Stimulated activated CD8-positive, alpha-beta memory T cell treated with anti-CD3 and anti-CD28 coated beads, Interleukin-4, amount 100 ng/mL, for 4 hours (primary cell): Measurements from ENCODE around the gene TDRD12.
"Not testable (repeated sequence)": the region's sequence is repeated elsewhere in the genome, so short reads cannot be mapped to it uniquely, and the experiment has no call there.

ENCODE experiments used
- DNase-seq, 2 donors: peaks; one replicate each; pipeline ENCODE4 v3.0.0-alpha.2; 2020; ENCODE audit warnings: low read depth in 2 of 2, low spot score in 1 of 2

Gene TDRD12

DNA sequence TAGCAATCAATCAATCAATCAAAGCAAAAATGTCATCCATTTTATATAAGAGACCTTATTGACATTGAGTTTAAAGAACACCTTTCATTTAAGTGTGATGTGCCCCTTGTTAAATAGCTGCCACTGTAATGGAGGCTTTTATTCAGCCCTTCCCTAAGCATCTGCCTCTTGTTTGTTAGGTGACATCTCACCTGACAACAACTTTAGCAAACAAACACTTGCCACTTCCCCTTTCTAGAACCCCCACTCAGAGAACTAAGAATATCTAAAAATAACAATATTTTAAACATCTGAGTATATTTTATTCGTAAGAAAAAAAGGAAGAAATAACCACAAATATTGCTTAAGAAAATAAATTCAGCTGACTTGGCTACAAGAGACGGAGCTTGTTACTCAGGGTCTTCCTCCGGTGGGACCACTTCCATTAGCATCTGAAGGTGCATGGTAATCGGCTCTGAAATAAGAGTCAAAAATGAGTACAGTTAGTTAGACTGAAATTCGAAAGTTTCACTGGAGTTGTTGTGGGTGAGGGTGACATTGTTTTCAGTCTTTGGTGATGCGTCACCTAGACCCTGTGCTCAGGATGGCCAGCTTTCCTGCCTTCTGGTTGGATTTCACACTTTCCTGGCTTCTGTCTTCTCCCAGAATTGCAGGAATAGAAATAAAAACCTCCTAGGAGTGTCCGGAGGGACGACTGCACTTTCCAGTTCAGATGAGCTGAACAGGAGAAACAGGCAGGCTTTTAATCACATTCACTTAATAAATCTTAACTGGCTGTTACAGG lies 110.9 kb downstream of the TDRD12 start:
- no peak for DNase-seq

DNA sequence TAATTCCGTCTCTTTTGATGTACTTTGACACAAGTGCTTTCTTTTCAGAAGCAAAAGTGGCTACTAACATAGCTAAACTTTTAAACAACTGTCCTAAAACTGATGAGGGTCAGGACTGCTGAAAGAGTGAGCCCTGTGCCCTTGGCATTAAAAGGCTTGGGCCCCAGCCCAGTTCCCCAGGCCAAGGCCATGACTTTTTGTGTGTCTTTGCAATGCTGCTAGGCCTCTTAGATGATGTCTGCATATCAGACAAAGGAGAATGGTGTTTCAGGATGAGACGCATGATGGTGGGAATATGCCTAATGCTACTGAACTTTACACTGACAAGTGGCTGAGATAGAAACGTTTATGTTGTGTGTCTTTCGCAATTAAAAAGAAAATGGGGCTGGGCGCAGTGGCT lies 112.0 kb downstream of the TDRD12 start:
- no peak for DNase-seq

DNA sequence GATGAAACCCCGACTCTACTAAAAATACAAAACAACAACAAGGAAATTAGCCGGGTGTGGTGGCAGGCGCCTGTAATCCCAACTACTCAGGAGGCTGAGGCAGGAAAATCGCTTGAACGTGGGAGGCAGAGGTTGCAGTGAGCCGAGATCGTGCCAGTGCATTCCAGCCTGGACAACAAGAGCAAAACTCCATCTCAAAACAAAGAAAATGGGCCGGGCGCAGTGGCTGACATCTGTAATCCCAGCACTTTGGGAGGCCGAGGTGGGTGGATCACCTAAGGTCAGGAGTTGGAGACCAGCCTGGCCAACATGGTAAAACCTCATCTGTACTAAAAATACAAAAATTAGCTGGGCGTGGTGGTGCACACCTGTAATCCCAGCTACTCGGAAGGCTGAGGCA lies 112.5 kb downstream of the TDRD12 start:
- not testable (repeated sequence) for DNase-seq

DNA sequence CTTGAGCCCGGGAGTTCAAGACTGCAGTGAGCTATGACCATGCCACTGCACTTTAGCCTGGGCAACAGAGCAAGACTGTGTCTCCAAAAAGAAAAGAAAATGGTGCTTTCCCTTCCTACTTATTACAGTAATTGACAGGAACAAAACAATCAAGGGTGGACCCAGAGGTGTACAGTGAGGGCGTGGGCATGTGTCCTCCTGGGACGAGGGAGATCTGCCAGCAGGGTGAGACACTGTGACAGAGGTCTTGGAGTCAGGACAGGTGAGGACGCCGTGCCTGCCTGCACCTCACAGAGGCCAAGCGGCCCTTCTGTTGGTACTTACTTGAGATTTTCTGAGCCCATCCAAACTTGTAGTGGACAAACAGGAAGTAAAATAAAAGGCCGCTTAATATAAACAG lies 113.3 kb downstream of the TDRD12 start:
- not testable (repeated sequence) for DNase-seq

DNA sequence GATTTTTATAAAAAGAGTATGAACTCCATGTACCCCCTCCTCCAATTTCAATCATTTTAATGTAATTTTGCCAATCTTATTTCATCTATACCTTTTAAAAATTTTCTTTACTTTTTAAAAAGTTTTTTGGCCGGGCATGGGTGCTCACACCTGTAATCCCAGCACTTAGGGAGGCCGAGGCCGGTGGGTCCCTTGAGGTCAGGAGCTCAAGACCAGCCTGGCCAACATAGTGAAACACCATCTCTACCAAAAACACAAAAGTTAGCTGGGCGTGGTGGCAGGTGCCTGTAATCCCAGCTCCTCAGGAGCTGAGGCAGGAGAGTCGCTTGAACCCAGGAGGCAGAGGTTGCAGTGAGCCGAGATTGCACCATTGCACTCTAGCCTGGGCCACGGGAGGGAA lies 113.8 kb downstream of the TDRD12 start:
- DNase-seq: not testable (repeated sequence)

DNA sequence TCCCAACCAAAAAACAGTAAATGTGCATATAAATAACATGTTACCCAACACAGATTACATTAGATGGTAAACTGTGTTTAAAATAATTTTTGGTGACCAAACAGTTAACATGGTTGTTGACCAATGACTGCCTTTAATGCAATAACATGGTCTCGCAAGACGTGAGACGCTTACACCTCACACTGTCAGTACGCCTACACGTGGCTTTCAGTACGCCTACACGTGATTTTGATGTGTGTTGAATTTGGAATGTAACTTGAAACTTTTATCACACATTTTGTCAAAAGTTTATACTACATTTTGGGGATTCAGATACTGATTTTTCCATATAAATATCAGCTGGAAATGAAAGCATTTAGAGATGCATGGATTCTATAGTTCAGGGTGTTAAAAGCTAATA lies 118.0 kb downstream of the TDRD12 start:
- no peak for DNase-seq

DNA sequence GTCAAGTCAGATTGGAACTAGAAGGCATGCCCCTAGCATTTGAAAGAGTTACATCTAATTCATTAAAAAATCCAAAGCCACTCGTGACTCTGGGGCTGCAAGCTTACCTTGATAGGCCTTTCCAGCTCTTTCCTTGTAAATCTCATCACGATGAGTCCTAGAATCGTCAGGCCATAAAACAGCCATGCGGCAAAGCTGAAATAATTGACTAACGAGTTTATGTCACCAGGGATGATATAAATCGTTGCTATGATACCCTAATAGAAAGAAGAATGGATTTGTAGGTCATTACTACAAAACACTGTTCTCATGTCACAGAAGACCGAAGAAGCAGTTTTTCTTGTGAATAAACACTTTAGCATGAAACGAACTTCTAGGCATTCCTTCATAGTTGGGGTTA lies 122.5 kb downstream of the TDRD12 start:
- no peak for DNase-seq

DNA sequence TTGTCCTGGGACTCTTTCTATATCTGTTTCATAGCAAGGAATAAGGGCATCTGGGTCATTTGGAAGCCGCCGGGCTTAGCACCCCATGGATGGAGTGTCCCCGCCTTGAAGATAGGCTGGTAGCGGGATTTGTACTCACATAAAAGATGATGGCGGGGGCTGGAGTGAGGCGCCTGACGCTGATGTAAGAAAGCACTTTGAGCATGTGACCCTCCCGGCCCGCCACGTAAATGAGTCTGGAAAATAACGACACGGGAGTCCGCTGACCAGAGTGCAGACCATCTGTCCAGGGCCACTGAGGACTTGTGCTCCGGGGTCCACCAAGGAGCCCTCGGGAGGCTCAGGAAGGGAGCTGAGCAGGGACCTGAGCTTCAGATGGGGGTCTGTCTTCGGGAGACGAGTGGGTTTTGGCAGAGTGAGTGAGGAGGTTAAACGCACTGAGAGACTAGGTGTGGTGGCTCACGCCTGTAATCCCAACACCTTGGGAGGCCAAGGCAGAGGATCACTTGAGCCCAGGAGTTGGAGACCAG lies 124.2 kb downstream of the TDRD12 start:
- no peak for DNase-seq

DNA sequence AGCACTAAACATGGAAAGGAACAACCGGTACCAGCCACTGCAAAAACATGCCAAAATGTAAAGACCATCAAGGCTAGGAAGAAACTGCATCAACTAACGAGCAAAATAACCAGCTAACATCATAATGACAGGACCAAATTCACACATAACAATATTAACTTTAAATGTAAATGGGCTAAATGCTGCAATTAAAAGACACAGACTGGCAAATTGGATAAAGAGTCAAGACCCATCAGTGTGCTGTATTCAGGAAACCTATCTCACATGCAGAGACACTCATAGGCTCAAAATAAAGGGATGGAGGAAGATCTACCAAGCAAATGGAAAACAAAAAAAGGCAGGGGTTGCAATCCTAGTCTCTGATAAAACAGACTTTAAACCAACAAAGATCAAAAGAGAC lies 128.5 kb downstream of the TDRD12 start:
- not testable (repeated sequence) for DNase-seq

DNA sequence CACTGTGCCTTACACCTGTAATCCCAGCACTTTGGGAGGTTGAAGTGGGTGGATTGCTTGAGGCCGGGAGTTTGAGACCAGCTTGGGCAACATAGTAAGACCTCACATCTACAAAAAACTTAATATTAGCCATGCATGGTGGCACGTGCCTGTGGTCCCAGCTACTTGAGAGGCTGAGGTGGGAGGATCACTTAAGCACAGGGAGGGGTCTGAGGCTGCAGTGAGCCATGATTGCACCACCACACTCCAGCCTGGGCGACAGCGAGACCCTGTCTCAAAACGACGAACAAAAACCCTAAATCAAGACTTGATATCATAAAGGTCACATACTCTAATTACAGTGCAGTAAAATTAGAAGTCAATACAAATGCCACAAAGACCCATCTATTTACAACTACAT lies 132.6 kb downstream of the TDRD12 start:
- DNase-seq: no peak

DNA sequence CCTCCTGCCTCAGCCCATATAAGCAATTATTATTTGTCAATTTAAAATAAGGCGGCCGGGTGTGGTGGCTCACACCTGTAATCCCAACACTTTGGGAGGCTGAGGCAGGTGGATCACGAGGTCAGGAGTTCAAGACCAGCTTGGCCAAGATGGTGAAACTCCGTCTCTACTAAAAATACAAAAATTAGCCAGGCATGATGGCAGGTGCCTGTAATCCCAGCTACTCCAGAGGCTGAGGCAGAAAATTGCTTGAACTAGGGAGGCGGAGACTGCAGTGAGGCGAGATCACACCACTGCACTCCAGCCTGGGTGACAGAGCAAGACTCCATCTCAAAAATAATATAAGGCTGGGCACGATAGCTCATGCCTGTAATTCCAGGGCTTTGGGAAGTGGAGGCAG lies 137.3 kb downstream of the TDRD12 start:
- not testable (repeated sequence) for DNase-seq

DNA sequence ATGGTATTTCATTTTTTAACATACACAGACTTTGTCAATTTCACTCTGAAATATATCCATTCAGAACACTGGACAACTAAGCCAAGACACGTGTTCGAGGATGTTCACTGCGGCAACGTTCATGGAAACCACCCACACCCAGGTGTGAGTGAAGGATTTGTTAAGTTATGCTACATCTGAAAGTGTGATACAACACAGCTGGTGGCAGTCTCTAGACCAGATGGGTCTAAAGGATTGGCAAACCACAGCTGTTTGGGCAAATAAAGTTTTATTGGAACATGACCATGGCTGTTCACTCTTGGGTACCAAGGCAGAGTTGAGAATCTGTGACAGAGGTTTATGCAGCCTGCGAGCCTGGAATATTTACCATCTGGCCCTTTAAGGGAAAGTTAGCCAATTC lies 138.0 kb downstream of the TDRD12 start:
- DNase-seq: no peak

DNA sequence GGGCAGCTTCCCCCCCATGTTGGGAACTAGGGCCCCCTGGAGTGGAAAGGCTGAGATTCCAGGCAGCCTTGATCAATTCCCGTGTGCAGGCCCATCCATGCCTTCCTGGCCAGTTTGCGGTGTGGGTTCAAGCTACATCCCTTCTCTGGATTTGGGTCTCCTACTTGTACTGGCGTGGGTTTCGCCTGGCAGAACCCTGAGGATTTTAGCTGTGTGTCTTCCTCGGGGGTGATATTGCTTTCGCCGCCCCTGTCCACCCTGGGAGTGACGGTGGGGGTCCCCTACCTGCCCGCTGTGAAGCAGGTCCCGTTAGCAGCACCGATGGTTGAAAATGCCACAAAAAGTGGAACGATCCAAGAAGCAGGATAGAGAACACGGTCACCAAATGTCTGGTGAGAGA lies 138.6 kb downstream of the TDRD12 start:
- DNase-seq: no peak

DNA sequence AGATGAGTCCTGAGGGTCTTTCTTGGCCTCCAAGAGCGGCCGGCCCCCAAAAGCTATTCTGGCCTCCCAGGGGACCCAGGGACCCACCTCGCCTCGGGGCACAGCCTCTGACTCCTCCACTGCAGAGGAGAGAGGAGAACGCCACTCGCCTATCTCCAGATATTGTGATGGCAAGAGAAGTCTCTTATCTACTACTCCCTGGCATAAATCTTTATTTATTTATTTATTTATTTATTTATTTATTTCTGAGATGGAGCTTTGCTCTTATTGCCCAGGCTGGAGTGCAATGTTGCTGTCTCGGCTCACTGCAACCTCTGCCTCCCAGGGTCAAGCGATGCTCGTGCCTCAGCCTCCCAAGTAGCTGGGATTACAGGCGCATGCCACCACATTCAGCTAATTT lies 139.0 kb downstream of the TDRD12 start:
- no peak for DNase-seq

DNA sequence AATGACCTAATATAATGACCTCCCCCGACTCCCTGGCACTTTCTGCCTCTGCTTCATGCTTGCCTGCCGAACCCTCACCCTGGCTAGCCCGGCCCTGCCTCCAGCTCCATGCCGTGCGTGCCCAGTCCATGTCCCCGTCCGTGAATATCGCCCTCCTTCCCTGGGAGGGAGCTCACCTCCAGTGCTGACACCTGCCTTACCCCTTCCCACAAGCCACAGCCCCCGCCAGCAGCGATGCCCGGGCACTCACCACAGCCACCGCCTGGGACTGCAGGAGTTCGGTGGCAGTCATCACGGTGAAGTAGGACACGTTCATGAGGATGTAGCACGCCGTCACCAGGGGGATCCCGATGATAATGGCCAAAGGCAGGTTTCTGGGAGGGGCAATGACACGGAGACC lies 140.0 kb downstream of the TDRD12 start:
- no peak for DNase-seq

DNA sequence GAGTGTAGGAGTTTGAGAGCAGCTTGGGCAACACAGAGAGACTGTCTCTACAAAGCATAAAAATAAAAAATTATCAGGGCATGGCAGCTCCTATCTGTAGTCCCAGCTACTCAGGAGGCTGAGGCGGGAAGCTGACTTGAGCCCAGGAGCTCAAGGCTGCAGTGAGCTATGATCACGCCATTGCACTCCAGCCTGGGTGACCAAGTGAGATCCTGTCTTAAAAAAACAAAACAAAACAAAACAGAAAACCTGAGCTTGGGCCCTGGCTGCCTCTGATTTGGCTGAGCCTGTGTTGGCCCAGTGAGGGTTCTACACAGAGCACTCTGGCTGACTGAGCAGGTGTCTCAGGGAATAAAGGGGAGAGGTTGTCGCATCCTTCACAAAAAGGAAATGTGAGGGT lies 142.0 kb downstream of the TDRD12 start:
- DNase-seq: no peak

DNA sequence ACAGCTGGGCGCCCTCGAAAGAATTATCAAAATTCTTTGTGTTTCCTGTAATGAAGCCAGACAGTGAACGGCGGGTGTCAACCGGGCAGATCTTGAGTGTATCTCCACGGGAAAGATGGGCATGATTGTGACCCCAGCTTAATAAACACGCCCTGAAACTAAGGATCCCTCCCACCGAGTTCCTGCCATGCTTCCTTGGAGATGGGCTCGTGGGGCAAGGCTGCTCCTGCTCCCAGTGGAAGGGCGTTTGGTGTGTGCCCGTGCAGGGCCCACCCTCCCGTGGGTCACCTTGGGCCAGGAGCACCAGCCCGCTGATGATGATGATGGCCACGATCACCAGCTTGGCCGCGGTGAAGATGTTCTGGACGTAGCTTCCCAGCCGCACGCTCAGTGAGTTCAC lies 142.6 kb downstream of the TDRD12 start:
- DNase-seq: no peak

DNA sequence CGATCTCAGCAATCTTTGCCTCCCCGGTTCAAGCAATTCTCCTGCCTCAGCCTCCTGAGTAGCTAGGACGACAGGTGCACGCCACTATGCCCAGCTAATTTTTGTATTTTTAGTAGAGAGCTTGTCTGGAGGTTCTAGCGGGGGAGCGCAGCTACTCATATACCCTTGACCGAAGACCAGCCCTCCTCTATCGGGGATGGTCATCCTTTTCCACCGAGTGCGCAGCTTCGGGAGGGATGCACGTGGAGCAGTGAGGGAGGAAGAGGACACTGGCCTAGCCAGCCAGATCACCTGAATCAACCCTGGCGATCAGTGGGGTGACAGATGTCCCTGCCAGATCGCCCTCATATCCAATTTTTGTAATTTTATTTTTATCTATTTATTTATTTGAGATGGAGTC lies 143.2 kb downstream of the TDRD12 start:
- no peak for DNase-seq

DNA sequence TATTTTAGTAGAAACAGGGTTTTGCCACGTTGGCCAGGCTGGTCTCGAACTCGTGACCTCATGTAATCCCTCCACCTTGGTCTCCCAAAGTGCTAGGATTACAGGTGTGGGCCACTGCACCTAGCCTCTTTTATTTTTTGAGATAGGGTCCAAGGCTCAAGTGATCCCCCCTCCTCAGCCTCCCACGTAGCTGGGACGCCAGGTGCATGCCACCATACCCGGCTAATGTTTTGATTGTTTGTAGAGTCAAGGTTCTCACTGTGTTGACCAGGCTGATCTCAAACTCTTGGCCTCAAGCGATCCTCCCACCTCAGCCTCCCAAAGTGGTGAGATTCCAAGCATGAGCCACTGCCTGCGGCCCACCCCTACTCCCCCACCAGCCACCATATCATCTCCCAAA lies 143.7 kb downstream of the TDRD12 start:
- DNase-seq: no peak

DNA sequence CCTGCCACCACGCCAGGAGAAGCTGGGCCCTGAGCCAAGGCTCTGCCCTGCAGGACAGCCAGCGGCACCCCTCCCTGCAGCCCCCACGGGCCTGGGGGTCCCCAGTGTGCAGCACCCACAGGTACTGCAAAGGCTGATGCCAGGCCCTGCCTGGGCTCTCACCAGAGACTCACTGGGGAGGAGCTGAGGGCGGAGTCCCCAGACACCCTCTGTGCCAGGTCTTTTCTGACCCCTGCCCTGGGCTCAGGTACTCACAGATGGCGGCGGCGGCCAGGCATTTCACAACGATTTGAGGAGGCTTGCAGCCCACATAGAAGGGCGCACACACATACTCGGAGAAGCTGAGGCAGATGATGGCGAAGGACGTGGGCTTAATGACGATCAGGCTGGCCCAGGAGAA lies 144.3 kb downstream of the TDRD12 start:
- DNase-seq: no peak

DNA sequence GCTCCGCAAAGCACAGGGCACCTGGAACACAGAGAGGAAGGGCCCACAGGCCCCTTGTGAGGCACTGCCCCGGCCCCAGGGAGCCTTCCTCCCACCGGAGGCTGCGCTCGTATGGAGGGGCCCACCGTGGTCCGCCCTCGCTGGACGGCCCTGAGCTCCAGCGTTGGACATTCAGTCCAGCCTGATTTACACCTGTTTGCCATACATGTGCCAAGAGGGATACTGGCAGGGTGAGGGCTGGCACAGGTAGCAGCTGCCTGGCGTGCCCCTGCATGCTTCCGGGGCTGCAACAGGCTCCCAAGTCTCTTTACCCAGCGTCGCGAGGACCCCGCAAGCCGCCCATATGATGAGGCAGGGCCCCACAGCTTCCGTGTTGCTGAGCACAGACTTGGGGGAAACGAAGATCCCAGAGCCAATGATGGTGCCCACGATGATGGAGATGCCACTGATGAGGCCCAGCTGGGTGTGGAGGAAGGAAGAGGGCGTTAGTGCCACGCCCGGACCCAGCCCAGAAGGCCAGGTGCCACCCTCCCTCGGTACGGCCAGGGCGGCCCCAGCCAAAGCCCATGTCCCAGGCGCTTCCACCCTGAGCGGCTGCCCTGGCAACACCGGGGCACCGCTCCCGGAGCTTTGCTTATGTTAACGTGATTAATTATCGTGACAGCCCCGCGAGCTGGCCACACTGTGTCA lies 144.9 kb downstream of the TDRD12 start:
- DNase-seq: no peak

DNA sequence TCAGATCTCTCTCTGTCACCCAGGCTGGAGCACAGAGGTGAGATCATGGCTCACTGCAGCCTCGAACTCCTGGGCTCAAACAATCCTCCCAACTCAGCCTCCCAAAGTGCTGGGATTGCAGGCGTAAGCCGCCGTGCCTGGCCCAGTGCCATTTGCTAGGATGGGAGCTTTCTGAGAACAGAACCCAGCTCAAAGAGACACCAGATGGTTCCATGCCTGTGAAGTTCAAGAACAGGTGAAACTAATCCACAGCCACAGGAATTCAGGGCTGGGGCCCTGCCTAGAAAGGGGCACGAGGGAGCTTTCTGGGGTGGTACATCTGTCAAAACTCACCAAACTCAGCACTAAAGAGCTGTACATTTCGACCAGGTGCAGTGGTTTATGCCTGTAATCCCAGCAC lies 145.8 kb downstream of the TDRD12 start:
- no peak for DNase-seq

DNA sequence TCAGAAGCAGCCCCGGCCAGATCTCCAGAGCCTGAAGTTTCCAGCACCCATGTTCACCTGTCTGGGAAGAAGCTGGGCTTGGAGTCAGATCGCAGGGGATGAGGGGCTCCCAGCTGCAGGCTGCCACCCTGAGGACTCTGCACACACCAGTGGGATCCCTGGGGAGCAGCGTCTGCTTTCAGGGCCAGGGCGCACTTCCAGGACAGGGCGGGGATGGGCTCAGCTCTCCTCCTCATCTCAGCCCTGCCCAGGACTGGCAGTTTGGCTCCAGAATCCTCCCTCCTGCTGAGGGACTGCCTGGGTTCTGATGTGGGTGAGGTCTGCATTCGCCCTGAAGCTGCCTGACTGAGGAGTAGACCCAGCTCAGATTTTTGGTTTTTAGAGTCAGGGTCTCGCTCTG lies 146.5 kb downstream of the TDRD12 start:
- no peak for DNase-seq
